H7 (cell line): Measurements from ENCODE around the gene ZNF398. TPM values are rescaled to one million over a fixed set of nuclear protein-coding genes. Genes with fewer than 3 reads are reported as not detected.

Experiments
- DNase-seq: peaks from one replicate; pipeline ENCODE4 v3.0.0; 2012
- H3K27me3 ChIP-seq: 2 replicates; pipeline ENCODE4 v1.6.0; 2011; ENCODE audit warnings: mild to moderate bottlenecking, low read length; ENCODE audit not compliant: control insufficient read depth, insufficient read depth
- H3K36me3 ChIP-seq: replicated peaks from 2 replicates; pipeline ENCODE4 v1.5.1; 2011; ENCODE audit warnings: low read length; ENCODE audit not compliant: control insufficient read depth, insufficient read depth
- H3K4me3 ChIP-seq: 2 replicates; pipeline ENCODE4 v1.5.1; 2011; ENCODE audit warnings: low read depth, mild to moderate bottlenecking, control low read depth, low read length, moderate library complexity; ENCODE audit not compliant: insufficient read depth
- total RNA-seq: library from RNA; depleted of rRNA; stranded (reverse); fragments of >200 nt; shearing (Covaris generic); gene quantifications from 2 replicates; pipeline ENCODE4 v1.2.3, GENCODE V29; 2014

The ZNF398 gene
- total RNA-seq, 1 experiment from 2014 or later: 43.0 TPM

GRCh38 chr7:149197675-149198074 is 50.4 kb downstream of the ZNF398 start:
- Histone ChIP-seq H3K36me3 (peaks cover 28% of the 10 kb centered on the region), H3K4me3 (no peak overlapping the region), H3K27me3 (no peaks in the 10 kb centered on the region)
- DNase-seq: no peak

GRCh38 chr7:149198161-149198816 is 51.0 kb downstream of the ZNF398 start:
- H3K4me3 ChIP-seq: no peak overlapping the region
- no peaks in the 10 kb centered on the region for H3K27me3 ChIP-seq
- DNase-seq: no peak
- H3K36me3 ChIP-seq: peaks cover 34% of the 10 kb centered on the region

- peaks cover 36% of the 10 kb centered on the region for H3K36me3 ChIP-seq
- no peak overlapping the region for H3K4me3 ChIP-seq
- no peak for DNase-seq
- H3K27me3 ChIP-seq: no peaks in the 10 kb centered on the region
Measured at GRCh38 chr7:149199234-149199995, 52.2 kb downstream of the ZNF398 start.

- no peaks in the 10 kb centered on the region for H3K27me3 ChIP-seq
Measured at GRCh38 chr7:149202831-149203231, 55.6 kb downstream of the ZNF398 start.

GRCh38 chr7:149205690-149206381 is 58.6 kb downstream of the ZNF398 start:
- DNase-seq: no peak
- Histone ChIP-seq H3K27me3 (no peaks in the 10 kb centered on the region), H3K36me3 (peaks cover 48% of the 10 kb centered on the region), H3K4me3 (no peak overlapping the region)

More at GRCh38 chr7:149202831-149203231, 55.6 kb downstream of the ZNF398 start:
- Histone ChIP-seq H3K36me3 (peaks cover 50% of the 10 kb centered on the region), H3K4me3 (no peak overlapping the region)
- DNase-seq: no peak

GRCh38 chr7:149207324-149208035 is 60.2 kb downstream of the ZNF398 start:
- H3K27me3 ChIP-seq: no peaks in the 10 kb centered on the region
- H3K36me3 ChIP-seq: peaks cover 53% of the 10 kb centered on the region
- H3K4me3 ChIP-seq: no peak overlapping the region
- no peak for DNase-seq

GRCh38 chr7:149209518-149210269 is 62.4 kb downstream of the ZNF398 start:
- H3K36me3 ChIP-seq: peaks cover 62% of the 10 kb centered on the region
- H3K27me3 ChIP-seq: no peaks in the 10 kb centered on the region
- DNase-seq: peak; percentile 94
- no peak overlapping the region for H3K4me3 ChIP-seq

- DNase-seq: no peak
- H3K4me3 ChIP-seq: no peak overlapping the region
- H3K36me3 ChIP-seq: peaks cover 69% of the 10 kb centered on the region
Measured at GRCh38 chr7:149210551-149210950, 63.3 kb downstream of the ZNF398 start.

GRCh38 chr7:149214020-149214720 is 66.9 kb downstream of the ZNF398 start:
- peaks cover 58% of the 10 kb centered on the region for H3K36me3 ChIP-seq
- no peaks in the 10 kb centered on the region for H3K27me3 ChIP-seq
- no peak overlapping the region for H3K4me3 ChIP-seq
- no peak for DNase-seq

More at GRCh38 chr7:149210551-149210950, 63.3 kb downstream of the ZNF398 start:
- no peaks in the 10 kb centered on the region for H3K27me3 ChIP-seq

GRCh38 chr7:149216402-149216801 is 69.1 kb downstream of the ZNF398 start:
- Histone ChIP-seq H3K27me3 (no peaks in the 10 kb centered on the region), H3K36me3 (peaks cover 46% of the 10 kb centered on the region), H3K4me3 (no peak overlapping the region)
- no peak for DNase-seq

GRCh38 chr7:149217570-149217969 is 70.3 kb downstream of the ZNF398 start:
- Histone ChIP-seq H3K27me3 (no peaks in the 10 kb centered on the region), H3K4me3 (no peak overlapping the region), H3K36me3 (peaks cover 45% of the 10 kb centered on the region)
- DNase-seq: no peak

GRCh38 chr7:149218469-149219420 is 71.5 kb downstream of the ZNF398 start:
- Histone ChIP-seq H3K4me3 (no peak overlapping the region), H3K36me3 (peaks cover 35% of the 10 kb centered on the region), H3K27me3 (no peaks in the 10 kb centered on the region)
- no peak for DNase-seq
